Parathyroid adenoma (tissue), 2 donors: ENCODE data around the gene ACP4.

ENCODE experiments used
- H2AFZ ChIP-seq: fragments of 300-600 bp; sonication (generic); one replicate; pipeline ENCODE4 v1.7.0; 2017; ENCODE audit warnings: antibody characterized with exemption, mild to moderate bottlenecking
- H3K27ac ChIP-seq: fragments of 300-600 bp; sonication (generic); one replicate; pipeline ENCODE4 v1.7.0; 2017
- H3K27me3 ChIP-seq: fragments of 300-600 bp; sonication (generic); one replicate; pipeline ENCODE4 v1.7.0; 2017; ENCODE audit warnings: low read length; ENCODE audit not compliant: control insufficient read depth, insufficient read depth
- H3K36me3 ChIP-seq: fragments of 300-600 bp; sonication (generic); one replicate; pipeline ENCODE4 v1.7.0; 2017; ENCODE audit warnings: low read length; ENCODE audit not compliant: control insufficient read depth, insufficient read depth
- H3K4me1 ChIP-seq: fragments of 300-600 bp; sonication (generic); one replicate; pipeline ENCODE4 v1.7.0; 2017; ENCODE audit warnings: control low read depth
- H3K4me2 ChIP-seq: fragments of 300-600 bp; sonication (generic); one replicate; pipeline ENCODE4 v1.7.0; 2017; ENCODE audit warnings: low read length
- H3K4me3 ChIP-seq: fragments of 300-600 bp; sonication (generic); one replicate; pipeline ENCODE4 v1.7.0; 2017; ENCODE audit warnings: low read depth, low read length
- H3K79me2 ChIP-seq: fragments of 300-600 bp; sonication (generic); one replicate; pipeline ENCODE4 v1.7.0; 2017; ENCODE audit warnings: control low read depth
- H3K9ac ChIP-seq: fragments of 300-600 bp; sonication (generic); one replicate; pipeline ENCODE4 v1.7.0; 2017; ENCODE audit warnings: mild to moderate bottlenecking
- H3K9me3 ChIP-seq: fragments of 300-600 bp; sonication (generic); one replicate; pipeline ENCODE4 v1.7.0; 2017; ENCODE audit warnings: low read length; ENCODE audit not compliant: control insufficient read depth
- TF ChIP-seq, protein P1 (sequence below): fragments of 300-600 bp; sonication (generic); IDR thresholded peaks from one replicate; pipeline ENCODE4 v1.7.0; 2017; ENCODE audit warnings: antibody characterized with exemption, mild to moderate bottlenecking
- donor health status: primary hyperparathyroidism.

ACP4 gene

DNA sequence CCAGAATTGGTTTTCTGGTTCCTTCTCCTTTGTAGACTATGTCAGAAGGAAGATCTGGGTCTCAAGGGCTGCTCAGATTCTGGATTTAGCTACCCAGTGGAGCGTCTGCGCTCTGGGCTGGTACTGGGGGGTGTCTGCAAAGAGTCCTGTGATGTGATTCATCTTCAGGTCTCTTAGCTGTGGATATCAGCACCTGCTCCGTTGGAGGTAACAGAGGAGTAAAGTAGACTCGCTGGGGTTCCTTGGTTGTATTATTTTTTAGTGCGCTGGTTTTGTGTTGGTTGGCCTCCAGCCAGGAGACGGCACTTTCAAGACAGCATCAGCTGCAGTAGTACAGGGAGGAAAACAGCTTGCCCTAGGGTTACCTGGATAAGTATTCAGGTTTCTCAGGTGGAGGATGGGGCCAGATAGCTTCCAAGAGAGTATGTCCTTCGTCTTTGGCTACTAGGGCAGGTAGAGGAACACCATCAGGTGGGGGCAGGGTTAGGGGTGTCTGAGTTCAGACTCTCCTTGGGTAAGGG is 53.5 kb downstream of the ACP4 start:
- Histone ChIP-seq H3K4me3 (no peak overlapping the region), H3K27ac (no peak overlapping the region), H3K4me2 (no peak overlapping the region), H3K79me2 (no peaks in the 10 kb centered on the region), H3K27me3 (no peaks in the 10 kb centered on the region), H3K9me3 (no peaks in the 10 kb centered on the region), H2AFZ (no peak overlapping the region), H3K36me3 (no peaks in the 10 kb centered on the region), H3K4me1 (no peaks in the 10 kb centered on the region), H3K9ac (no peak overlapping the region)
- TF ChIP-seq, protein P1, sequence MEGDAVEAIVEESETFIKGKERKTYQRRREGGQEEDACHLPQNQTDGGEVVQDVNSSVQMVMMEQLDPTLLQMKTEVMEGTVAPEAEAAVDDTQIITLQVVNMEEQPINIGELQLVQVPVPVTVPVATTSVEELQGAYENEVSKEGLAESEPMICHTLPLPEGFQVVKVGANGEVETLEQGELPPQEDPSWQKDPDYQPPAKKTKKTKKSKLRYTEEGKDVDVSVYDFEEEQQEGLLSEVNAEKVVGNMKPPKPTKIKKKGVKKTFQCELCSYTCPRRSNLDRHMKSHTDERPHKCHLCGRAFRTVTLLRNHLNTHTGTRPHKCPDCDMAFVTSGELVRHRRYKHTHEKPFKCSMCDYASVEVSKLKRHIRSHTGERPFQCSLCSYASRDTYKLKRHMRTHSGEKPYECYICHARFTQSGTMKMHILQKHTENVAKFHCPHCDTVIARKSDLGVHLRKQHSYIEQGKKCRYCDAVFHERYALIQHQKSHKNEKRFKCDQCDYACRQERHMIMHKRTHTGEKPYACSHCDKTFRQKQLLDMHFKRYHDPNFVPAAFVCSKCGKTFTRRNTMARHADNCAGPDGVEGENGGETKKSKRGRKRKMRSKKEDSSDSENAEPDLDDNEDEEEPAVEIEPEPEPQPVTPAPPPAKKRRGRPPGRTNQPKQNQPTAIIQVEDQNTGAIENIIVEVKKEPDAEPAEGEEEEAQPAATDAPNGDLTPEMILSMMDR, result no peak

- Histone ChIP-seq H3K36me3 (no peaks in the 10 kb centered on the region), H3K27me3 (no peaks in the 10 kb centered on the region), H3K4me1 (no peaks in the 10 kb centered on the region), H3K4me2 (no peak overlapping the region), H3K9ac (no peak overlapping the region), H3K4me3 (no peak overlapping the region), H2AFZ (no peak overlapping the region), H3K79me2 (no peaks in the 10 kb centered on the region), H3K9me3 (no peaks in the 10 kb centered on the region), H3K27ac (no peak overlapping the region)
- TF ChIP-seq, protein P1, result no peak
Observed at GRCh38 chr19:50844296-50844935, 54.2 kb downstream of the ACP4 start.
